H1 (cell line): ENCODE results near the gene RNFT2. TPM values are rescaled to one million over a fixed set of nuclear protein-coding genes. Genes with fewer than 3 reads are reported as not detected.

Source experiments
- CTCF ChIA-PET: fragments of 300-600 bp; sonication (Branson Sonifier 250); formaldehyde crosslinking; loops from one replicate; lab custom pipeline; 2021; ENCODE audit not compliant: partially characterized antibody; lab: Charles Lee
- POLR2A ChIA-PET: fragments of 300-600 bp; sonication (Branson Sonifier 250); formaldehyde crosslinking; loops from one replicate; lab custom pipeline; 2021; ENCODE audit warnings: inconsistent platforms; ENCODE audit not compliant: partially characterized antibody; lab: Charles Lee
- DNase-seq, 2 experiments: peaks; one replicate each; pipeline versions ENCODE4 v3.0.0 to v3.0.0-alpha.2; 2010 to 2022; ENCODE audit warnings: low spot score in 2 of 2, low read depth in 1 of 2, mixed read lengths in 1 of 2
- FAIRE-seq: peaks from 2 replicates; lab custom pipeline; 2011; peaks lifted over from hg19 to GRCh38; lab: Jason Lieb, UNC
- H2AFZ ChIP-seq: 2 replicates; pipeline ENCODE4 v1.8.1; 2012; ENCODE audit warnings: low read length, inconsistent platforms
- H2AK5ac ChIP-seq: 2 replicates; pipeline ENCODE4 v1.6.1; 2013; ENCODE audit warnings: low read depth, low read length
- H2BK120ac ChIP-seq: replicated peaks from 2 replicates; pipeline ENCODE3; 2013; ENCODE audit warnings: low read depth, low read length, inconsistent platforms
- H2BK12ac ChIP-seq: 2 replicates; pipeline ENCODE4 v1.6.1; 2013; ENCODE audit warnings: low read depth, low read length
- H2BK15ac ChIP-seq: 2 replicates; pipeline ENCODE4 v1.6.1; 2013; ENCODE audit warnings: low read length
- H2BK20ac ChIP-seq: 2 replicates; pipeline ENCODE4 v1.6.1; 2013; ENCODE audit warnings: low read length
- H2BK5ac ChIP-seq: 2 replicates; pipeline ENCODE4 v1.6.1; 2013; ENCODE audit warnings: low read depth, low read length
- H3K14ac ChIP-seq: 2 replicates; pipeline ENCODE4 v1.6.1; 2013; ENCODE audit warnings: inconsistent platforms; ENCODE audit not compliant: insufficient read length
- H3K18ac ChIP-seq: 2 replicates; pipeline ENCODE4 v1.6.1; 2013; ENCODE audit warnings: low read length; ENCODE audit errors: extremely low read depth
- H3K23ac ChIP-seq: 2 replicates; pipeline ENCODE4 v1.6.1; 2013; ENCODE audit warnings: inconsistent platforms; ENCODE audit not compliant: insufficient read length
- H3K23me2 ChIP-seq: 2 replicates; pipeline ENCODE4 v1.6.1; 2013; ENCODE audit warnings: low read depth, low read length
- H3K27ac ChIP-seq: 2 replicates; pipeline ENCODE4 v1.6.1; 2011; ENCODE audit warnings: low read depth, low read length, inconsistent platforms
- H3K27me3 ChIP-seq, 4 experiments: replicated peaks in 1 of 4; 1 replicate in 1 of 4; 2 replicates in 3 of 4; pipeline versions ENCODE4 v1.6.1 to v1.8.1; 2011 to 2013; ENCODE audit warnings: low read length in 3 of 4, mild to moderate bottlenecking in 3 of 4, inconsistent platforms in 2 of 4, mixed read lengths in 2 of 4, moderate library complexity in 1 of 4; ENCODE audit not compliant: control insufficient read depth in 3 of 4, insufficient read depth in 3 of 4; ENCODE audit errors: extremely low read depth in 1 of 4
- H3K36me3 ChIP-seq, 4 experiments: 2 replicates each; pipeline versions ENCODE4 v1.6.1 to v1.8.1; 2011 to 2013; ENCODE audit warnings: mild to moderate bottlenecking in 4 of 4, low read length in 3 of 4, moderate library complexity in 2 of 4, control low read depth in 1 of 4, inconsistent platforms in 1 of 4; ENCODE audit not compliant: insufficient read depth in 4 of 4, control insufficient read depth in 2 of 4
- H3K4ac ChIP-seq: replicated peaks from 2 replicates; pipeline ENCODE3; 2013; ENCODE audit warnings: low read length, low read depth, mixed read lengths, inconsistent platforms; ENCODE audit not compliant: insufficient read length
- H3K4me1 ChIP-seq, 4 experiments: replicated peaks in 1 of 4; 1 replicate in 1 of 4; 2 replicates in 3 of 4; pipeline versions ENCODE4 v1.6.1 to v1.8.1; 2011 to 2013; ENCODE audit warnings: low read length in 3 of 4, inconsistent platforms in 2 of 4, mixed read lengths in 1 of 4; ENCODE audit not compliant: insufficient read depth in 4 of 4, control insufficient read depth in 3 of 4
- H3K4me2 ChIP-seq, 2 experiments: 2 replicates each; pipeline versions ENCODE4 v1.6.1 to v1.8.1; 2011 to 2013; ENCODE audit warnings: low read depth in 2 of 2, low read length in 2 of 2, control low read depth in 1 of 2, inconsistent platforms in 1 of 2, mild to moderate bottlenecking in 1 of 2; ENCODE audit not compliant: insufficient read depth in 1 of 2
- H3K4me3 ChIP-seq, 4 experiments: fragments of 200-600, 300-600 bp in 1 of 4; sonication (generic), shearing (Covaris generic), sonication (Bioruptor Twin) in 1 of 4; 2 replicates each; pipeline versions ENCODE4 v1.5.1 to v1.8.1; 2011 to 2016; ENCODE audit warnings: low read length in 4 of 4, low read depth in 3 of 4, control low read depth in 2 of 4, inconsistent platforms in 2 of 4, mild to moderate bottlenecking in 2 of 4, mixed read lengths in 1 of 4, moderate library complexity in 1 of 4; ENCODE audit not compliant: insufficient read depth in 2 of 4; ENCODE audit errors: extremely low read depth in 1 of 4
- H3K56ac ChIP-seq: replicated peaks from 2 replicates; pipeline ENCODE3; 2013; ENCODE audit warnings: low read depth, mild to moderate bottlenecking, mixed read lengths, low read length, inconsistent platforms; ENCODE audit not compliant: insufficient read length
- H3K79me1 ChIP-seq: 2 replicates; pipeline ENCODE4 v1.6.1; 2013; ENCODE audit warnings: low read depth, low read length, control low read depth
- H3K79me2 ChIP-seq, 2 experiments: 2 replicates each; pipeline versions ENCODE4 v1.6.1 to v1.8.1; 2012 to 2013; ENCODE audit warnings: low read length in 2 of 2, mild to moderate bottlenecking in 2 of 2, inconsistent platforms in 1 of 2; ENCODE audit not compliant: insufficient read depth in 2 of 2, control insufficient read depth in 1 of 2
- H3K9ac ChIP-seq, 4 experiments: replicated peaks in 1 of 4; 1 replicate in 1 of 4; 2 replicates in 3 of 4; pipeline versions ENCODE4 v1.6.1 to v1.8.1; 2011 to 2013; ENCODE audit warnings: low read depth in 3 of 4, low read length in 3 of 4, control low read depth in 2 of 4, mild to moderate bottlenecking in 2 of 4, moderate library complexity in 2 of 4, inconsistent platforms in 1 of 4; ENCODE audit errors: extremely low read depth in 1 of 4
- H3K9me3 ChIP-seq, 2 experiments: 2 replicates each; pipeline versions ENCODE4 v1.6.1 to v1.8.1; 2012 to 2013; ENCODE audit warnings: mild to moderate bottlenecking in 2 of 2, moderate library complexity in 2 of 2, control low read depth in 1 of 2, inconsistent platforms in 1 of 2, low read depth in 1 of 2, low read length in 1 of 2, mixed read lengths in 1 of 2; ENCODE audit not compliant: insufficient read depth in 2 of 2
- H4K20me1 ChIP-seq, 2 experiments: replicated peaks in 1 of 2; 2 replicates each; pipeline versions ENCODE3 to v1.8.1; 2011 to 2013; ENCODE audit warnings: inconsistent platforms in 2 of 2, low read length in 2 of 2, mild to moderate bottlenecking in 1 of 2; ENCODE audit not compliant: insufficient read depth in 2 of 2, control insufficient read depth in 1 of 2
- H4K5ac ChIP-seq: 2 replicates; pipeline ENCODE4 v1.6.1; 2013; ENCODE audit warnings: low read length, low read depth, mixed read lengths, inconsistent platforms; ENCODE audit not compliant: insufficient read length
- H4K8ac ChIP-seq: 2 replicates; pipeline ENCODE4 v1.8.0; 2013; ENCODE audit warnings: mild to moderate bottlenecking, moderate library complexity, low read length, inconsistent platforms; ENCODE audit not compliant: insufficient read depth; ENCODE audit errors: extremely low read depth
- H4K91ac ChIP-seq: replicated peaks from 2 replicates; pipeline ENCODE3; 2013; ENCODE audit warnings: low read length, mixed read lengths, inconsistent platforms; ENCODE audit not compliant: insufficient read length
- BCL11A ChIP-seq, 2 experiments: IDR thresholded peaks; one replicate each; pipeline ENCODE4 v1.6.1; 2011; ENCODE audit warnings: low read depth in 2 of 2, low read length in 2 of 2, mild to moderate bottlenecking in 2 of 2
- EZH2 ChIP-seq: fragments of 200-600 bp; sonication (generic); IDR thresholded peaks from 2 replicates; pipeline ENCODE4 v1.7.1; 2012; ENCODE audit warnings: low read depth, mild to moderate bottlenecking, moderate library complexity, low read length, inconsistent platforms; ENCODE audit not compliant: severe bottlenecking
- HDAC6 ChIP-seq: IDR thresholded peaks from one replicate; pipeline ENCODE4 v1.7.1; 2012; ENCODE audit warnings: low read depth, mild to moderate bottlenecking, inconsistent platforms, low read length, moderate library complexity
- JUN ChIP-seq: IDR thresholded peaks from 2 replicates; pipeline ENCODE4 v1.6.1; 2011; ENCODE audit warnings: low read depth, mild to moderate bottlenecking, improper control_type of control experiment, low read length
- KDM4A ChIP-seq: IDR thresholded peaks from one replicate; pipeline ENCODE4 v1.7.1; 2012; ENCODE audit warnings: low read depth, mild to moderate bottlenecking, moderate library complexity, low read length, inconsistent platforms; ENCODE audit not compliant: severe bottlenecking
- KDM5A ChIP-seq: fragments of 200-600 bp; IDR thresholded peaks from 2 replicates; pipeline ENCODE4 v1.7.1; 2012; ENCODE audit warnings: mild to moderate bottlenecking, low read length, inconsistent platforms, mixed read lengths
- MAFK ChIP-seq: IDR thresholded peaks from 2 replicates; pipeline ENCODE4 v1.6.1; 2012; ENCODE audit warnings: low read depth, mild to moderate bottlenecking, improper control_type of control experiment, low read length
- PHF8 ChIP-seq: fragments of 200-600 bp; sonication (generic); conservative IDR thresholded peaks from 2 replicates; pipeline ENCODE4 v1.7.1; 2012; ENCODE audit warnings: low read depth, mild to moderate bottlenecking, inconsistent platforms, low read length, moderate library complexity
- RFX5 ChIP-seq: IDR thresholded peaks from 2 replicates; pipeline ENCODE4 v1.6.1; 2011; ENCODE audit warnings: low read depth, low read length, improper control_type of control experiment, borderline replicate concordance
- SAP30 ChIP-seq: fragments of 300-600 bp; sonication (generic); IDR thresholded peaks from 2 replicates; pipeline ENCODE4 v1.7.1; 2012; ENCODE audit warnings: low read length, moderate library complexity, mild to moderate bottlenecking, inconsistent platforms; ENCODE audit not compliant: insufficient read depth, insufficient replicate concordance
- SRF ChIP-seq: IDR thresholded peaks from 2 replicates; pipeline ENCODE4 v1.6.1; 2011; ENCODE audit warnings: mild to moderate bottlenecking, low read depth, low read length, moderate library complexity
- TBP ChIP-seq: IDR thresholded peaks from 2 replicates; pipeline ENCODE4 v1.6.1; 2011; ENCODE audit warnings: low read depth, low read length, improper control_type of control experiment
- TEAD4 ChIP-seq: IDR thresholded peaks from 2 replicates; pipeline ENCODE4 v1.6.1; 2012; ENCODE audit warnings: low read depth, low read length, inconsistent platforms, mixed read lengths
- WGBS, 2 experiments: shearing (Covaris generic) in 1 of 2; methylation state at CpG; one replicate each; pipeline versions ENCODE4 v1.1.6 to v1.1.7; 2013 to 2015; ENCODE audit warnings: low lambda C conversion rate in 2 of 2, mixed read lengths in 2 of 2, inconsistent platforms in 1 of 2, low coverage in 1 of 2, missing lambda C conversion rate in 1 of 2; ENCODE audit not compliant: insufficient replicate concordance in 2 of 2, insufficient coverage in 1 of 2, insufficient read length in 1 of 2; ENCODE audit errors: extremely low coverage in 1 of 2, missing lambda C conversion rate in 1 of 2; 5-methylcytosine and 5-hydroxymethylcytosine counted together
- polyA plus RNA-seq, 7 experiments: library from polyadenylated mRNA; depleted of rRNA in 3 of 7; stranded (reverse) in 5 of 7; unstranded in 2 of 7; fragments of >200 nt in 5 of 7; fragments of 200-250 nt in 2 of 7; gene quantifications; 1 replicate in 5 of 7; 2 replicates in 1 of 7; 4 replicates in 1 of 7; pipeline versions ENCODE4 v1.2.1 to v1.2.3, GENCODE V29; 2011 to 2013; ENCODE audit warnings: missing spikeins in 2 of 7, mixed read lengths in 2 of 7
- total RNA-seq: library from RNA; stranded (reverse); fragmentation: NEBNext Ultra II Directional; extraction: Animal tissue kit (Norgen Biotek cat#: 25700); gene quantifications from 2 replicates; pipeline ENCODE4 v1.2.1, GENCODE V29; 2021
- TF ChIP-seq, protein P1 (sequence below): IDR thresholded peaks from 2 replicates; pipeline ENCODE4 v1.6.1; 2011; ENCODE audit warnings: low read depth, mild to moderate bottlenecking, low read length; ENCODE audit not compliant: insufficient read depth

The RNFT2 gene
- total and polyA plus RNA-seq, 2 of the 8 experiments (the other 6 are each of a cell fraction or from before 2014, with no cell fraction given) = 14.2 to 33.1 TPM

GRCh38 chr12:116745554-116745953 is 7.4 kb downstream of the RNFT2 start:
- Histone ChIP-seq H4K91ac (no peak overlapping the region), H2BK15ac (no peak overlapping the region), H3K79me2 (no peaks in the 10 kb centered on the region; a peak in 1 of 4 replicates), H3K23ac (no peak overlapping the region), H3K4me3 (no peak overlapping the region), H3K9me3 (no peaks in the 10 kb centered on the region), H3K4ac (no peak overlapping the region), H4K8ac (no peak overlapping the region), H2BK12ac (no peak overlapping the region), H4K20me1 (peaks cover 0 to 3% of the 10 kb centered on the region in 2 experiments), H3K9ac (no peak overlapping the region), H3K4me1 (no peaks in the 10 kb centered on the region; a peak in 1 of 7 replicates), H2AFZ (no peak overlapping the region), H2AK5ac (no peak overlapping the region), H2BK5ac (no peak overlapping the region), H2BK120ac (no peak overlapping the region), H3K27ac (no peak overlapping the region), H3K4me2 (no peak overlapping the region), H3K27me3 (no peaks in the 10 kb centered on the region), H3K56ac (no peak overlapping the region), H3K18ac (no peak overlapping the region), H3K14ac (no peak overlapping the region), H3K36me3 (peaks cover 0 to 20% (median 15%) of the 10 kb centered on the region in 4 experiments; a peak in 5 of 8 replicates), H2BK20ac (no peak overlapping the region), H3K23me2 (no peaks in the 10 kb centered on the region), H4K5ac (no peak overlapping the region), H3K79me1 (no peaks in the 10 kb centered on the region; the same call in 1 of the 2 replicates)
- POLR2A ChIA-PET = interaction anchor here (1.1 kb wide), 1 partner anchor 15 kb away, joined by 5 read pairs; no protein-coding TSS in a partner anchor
- DNase-seq (no peak), FAIRE-seq (no peak)
- WGBS, 2 experiments = 88% methylated on average over 4 of the region's 4 CpGs; no CpG with 5 or more reads in 1 of the 2 experiments
- CTCF ChIA-PET = interaction anchor here (0.5 to 2.4 kb wide), 5 partner anchors 14 to 137 kb away, joined by 3 to 12 read pairs (median 4); no protein-coding TSS in a partner anchor
- TF ChIP-seq PHF8 = no peak
- no peak for TF ChIP-seq HDAC6
- no peak for TF ChIP-seq MAFK
- TF ChIP-seq KDM5A = no peak
- no peak for TF ChIP-seq RFX5
- no peak for TF ChIP-seq BCL11A (IDR thresholded peaks at IDR 0.05; ENCODE audit: low read depth in 2 of 2, low read length in 2 of 2)
- TF ChIP-seq, protein P1, sequence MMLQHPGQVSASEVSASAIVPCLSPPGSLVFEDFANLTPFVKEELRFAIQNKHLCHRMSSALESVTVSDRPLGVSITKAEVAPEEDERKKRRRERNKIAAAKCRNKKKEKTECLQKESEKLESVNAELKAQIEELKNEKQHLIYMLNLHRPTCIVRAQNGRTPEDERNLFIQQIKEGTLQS = no peak
- no peak for TF ChIP-seq EZH2
- TF ChIP-seq SAP30 = no peak
- no peak for TF ChIP-seq TBP
- no peak for TF ChIP-seq KDM4A
- no peak for TF ChIP-seq JUN
- no peak for TF ChIP-seq SRF
- TF ChIP-seq TEAD4 = no peak
